Type B pancreatic cell (in vitro differentiated cells): ENCODE results near the gene SHROOM3. TPM values are rescaled to one million over a fixed set of nuclear protein-coding genes. Genes with fewer than 3 reads are reported as not detected.

Source experiments
- DNase-seq: peaks from one replicate; pipeline ENCODE4 v3.0.0; 2021; ENCODE audit warnings: mixed read lengths; ENCODE audit not compliant: unreplicated experiment; ENCODE audit errors: extremely low spot score
- H3K27ac Mint-ChIP-seq: 2 replicates; pipeline ENCODE4 v1.8.0; 2021; ENCODE audit warnings: mild to moderate bottlenecking, mixed read lengths
- H3K27me3 Mint-ChIP-seq: 2 replicates; pipeline ENCODE4 v1.8.0; 2021; ENCODE audit warnings: mixed read lengths
- H3K36me3 Mint-ChIP-seq: 2 replicates; pipeline ENCODE4 v1.8.0; 2021; ENCODE audit warnings: mixed read lengths
- H3K4me1 Mint-ChIP-seq: one replicate; pipeline ENCODE4 v1.8.0; 2021; ENCODE audit warnings: mixed read lengths; ENCODE audit not compliant: unreplicated experiment
- H3K4me3 Mint-ChIP-seq: 2 replicates; pipeline ENCODE4 v1.8.0; 2021; ENCODE audit warnings: mild to moderate bottlenecking, mixed read lengths
- H3K9me3 Mint-ChIP-seq: 2 replicates; pipeline ENCODE4 v1.8.0; 2021; ENCODE audit warnings: mixed read lengths
- CTCF ChIP-seq: fragments of 200-600 bp; sonication (generic); conservative IDR thresholded peaks from 2 replicates; pipeline ENCODE4 v1.5.0; 2021; ENCODE audit warnings: antibody characterized with exemption, mild to moderate bottlenecking
- total RNA-seq: library from RNA; stranded (reverse); gene quantifications from 2 replicates; pipeline ENCODE4 v1.2.1, GENCODE V29; 2021; ENCODE audit warnings: low replicate concordance

The SHROOM3 gene
- total RNA-seq, 1 donor from 2014 or later: 38.6 TPM

- H3K27ac Mint-ChIP-seq: peak overlapping the region; percentile 43
Measured at GRCh38 chr4:76581077-76581962, 146.3 kb downstream of the SHROOM3 start.

DNA sequence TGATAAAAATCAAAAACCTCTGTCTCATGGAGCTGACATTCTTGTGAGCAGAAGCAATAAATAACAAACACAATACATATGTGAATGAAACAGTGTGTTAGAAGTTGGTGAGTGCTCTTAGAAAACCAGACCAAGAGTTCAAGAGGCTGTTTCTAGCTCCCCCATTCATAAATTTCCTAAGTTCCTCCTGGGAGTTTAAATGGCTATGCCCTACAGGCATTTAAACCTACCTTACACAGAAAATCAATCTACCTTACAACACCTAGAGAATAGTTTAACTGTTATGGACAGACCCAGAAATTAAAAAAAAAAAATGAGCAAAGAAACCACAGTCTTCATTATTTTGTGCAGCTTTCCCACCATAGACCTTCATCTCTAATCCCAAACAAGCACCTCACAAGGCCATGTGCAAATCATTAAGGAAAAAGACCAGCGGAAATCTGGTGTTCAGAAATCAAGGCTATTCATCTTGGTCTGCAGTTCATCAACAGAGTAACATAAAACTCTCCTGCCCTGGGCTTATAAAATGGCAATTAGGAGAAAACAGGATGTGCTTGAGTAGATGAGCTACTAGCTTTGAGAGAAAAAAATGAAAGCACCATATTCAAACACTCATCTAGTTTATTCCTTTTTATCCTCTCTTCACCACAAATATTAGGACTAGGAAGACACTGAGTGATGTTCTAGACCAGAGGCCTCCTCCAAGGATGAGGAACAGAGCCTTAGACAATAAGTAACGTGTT, 147.2 kb downstream of the SHROOM3 start:
- peaks cover 56% of the 10 kb centered on the region for H3K4me1 Mint-ChIP-seq
- H3K36me3 Mint-ChIP-seq: no peaks in the 10 kb centered on the region

More at GRCh38 chr4:76581077-76581962, 146.3 kb downstream of the SHROOM3 start:
- no peaks in the 10 kb centered on the region for H3K27me3 Mint-ChIP-seq
- no peak for DNase-seq
- no peak for TF ChIP-seq CTCF
- peak overlapping the region; percentile 27 for H3K4me3 Mint-ChIP-seq
- H3K4me1 Mint-ChIP-seq: peaks cover 52% of the 10 kb centered on the region
- H3K36me3 Mint-ChIP-seq: no peaks in the 10 kb centered on the region
- peaks cover 3% of the 10 kb centered on the region for H3K9me3 Mint-ChIP-seq

DNA sequence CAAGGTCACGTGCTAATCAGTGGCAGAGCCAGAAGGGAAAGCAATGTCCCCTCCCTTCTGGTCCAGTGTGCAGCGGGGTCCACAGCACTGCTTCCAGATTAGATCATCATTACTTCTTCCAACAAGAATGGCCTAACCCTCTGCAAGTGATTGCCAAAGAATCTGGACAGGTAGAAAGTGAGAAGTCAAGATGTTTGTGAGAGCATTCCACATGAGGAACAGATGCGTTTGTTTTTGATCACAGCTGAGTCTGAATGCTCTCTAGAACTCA, 147.7 kb downstream of the SHROOM3 start:
- no peak for DNase-seq
- TF ChIP-seq CTCF: no peak
- peaks cover 57% of the 10 kb centered on the region for H3K4me1 Mint-ChIP-seq
- H3K9me3 Mint-ChIP-seq: peaks cover 3% of the 10 kb centered on the region
- H3K27me3 Mint-ChIP-seq: no peaks in the 10 kb centered on the region
- H3K36me3 Mint-ChIP-seq: no peaks in the 10 kb centered on the region
- peak overlapping the region; percentile 27 for H3K4me3 Mint-ChIP-seq
- H3K27ac Mint-ChIP-seq: peak overlapping the region; percentile 43

More for the DNA sequence above, 147.2 kb downstream of the SHROOM3 start:
- Mint-ChIP-seq H3K27me3 (no peaks in the 10 kb centered on the region), H3K4me3 (peak overlapping the region; percentile 27), H3K27ac (peak overlapping the region; percentile 43), H3K9me3 (peaks cover 3% of the 10 kb centered on the region)
- no peak for TF ChIP-seq CTCF
- no peak for DNase-seq

DNA sequence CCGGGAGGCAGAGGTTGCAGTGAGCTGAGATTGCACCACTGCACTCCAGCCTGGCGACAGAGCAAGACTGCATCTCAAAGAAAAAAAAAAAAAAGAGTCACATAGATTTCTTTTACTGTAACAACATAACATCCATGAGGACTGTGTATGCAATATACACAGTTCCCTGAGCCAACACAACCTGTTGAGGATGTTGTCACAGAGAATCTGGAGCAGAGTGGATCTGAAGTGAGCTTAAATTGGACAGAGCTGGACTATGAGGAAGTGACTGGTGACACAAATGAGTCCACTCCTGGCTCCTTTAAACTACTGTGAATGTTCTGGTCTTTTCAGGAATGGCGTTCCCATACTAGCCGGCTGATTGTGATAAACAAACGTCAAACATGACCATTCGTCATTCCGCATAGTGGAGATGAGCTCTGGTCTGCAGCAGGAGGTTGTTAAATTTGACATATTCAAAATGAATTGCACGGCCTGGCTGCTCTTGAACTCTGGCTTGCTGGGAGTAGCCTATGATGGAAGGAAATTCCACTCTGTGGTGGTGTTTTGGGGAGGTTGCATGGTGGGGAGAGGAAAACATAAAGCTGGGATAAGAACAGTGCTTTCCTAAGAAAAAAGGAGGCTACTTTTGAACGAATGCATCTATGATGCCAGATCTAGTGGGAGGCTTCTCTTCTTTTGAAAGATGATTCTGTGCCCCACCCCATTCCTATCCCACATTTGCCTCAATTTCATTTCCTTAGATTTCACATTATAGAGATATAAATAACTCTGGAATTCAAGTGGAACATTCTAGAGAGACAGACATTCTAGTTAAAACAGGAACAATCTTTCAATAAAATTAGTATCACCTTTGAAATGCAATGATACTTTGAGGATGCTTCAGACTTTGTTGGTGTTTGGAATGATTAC, 149.5 kb downstream of the SHROOM3 start:
- Mint-ChIP-seq H3K4me1 (peaks cover 62% of the 10 kb centered on the region), H3K27me3 (no peaks in the 10 kb centered on the region), H3K36me3 (no peaks in the 10 kb centered on the region), H3K27ac (peak overlapping the region; percentile 91), H3K9me3 (peaks cover 3% of the 10 kb centered on the region), H3K4me3 (peak overlapping the region; percentile 88)
- TF ChIP-seq CTCF: no peak
- no peak for DNase-seq

GRCh38 chr4:76585272-76585671, 150.2 kb downstream of the SHROOM3 start:
- no peak for TF ChIP-seq CTCF
- Mint-ChIP-seq H3K27ac (peak overlapping the region; percentile 91), H3K9me3 (peaks cover 3% of the 10 kb centered on the region), H3K36me3 (no peaks in the 10 kb centered on the region), H3K4me1 (peaks cover 62% of the 10 kb centered on the region), H3K4me3 (peak overlapping the region; percentile 88), H3K27me3 (no peaks in the 10 kb centered on the region)
- DNase-seq: no peak
